Activated CD4-positive, alpha-beta T cell treated with anti-CD3 and anti-CD28 coated beads, Interleukin-2, Interleukin-6, amounts not matched to agents 100 ng/mL and 50 ng/mL, durations not matched to agents 16 hours and 8 hours (primary cell): ENCODE results near the gene ABCF2.
A peak's percentile ranks its signal among the peaks of the same experiment; 100 is the strongest.

Experiments used
- DNase-seq: peaks from one replicate; pipeline ENCODE4 v3.0.0-alpha.2; 2020

Gene ABCF2

DNA sequence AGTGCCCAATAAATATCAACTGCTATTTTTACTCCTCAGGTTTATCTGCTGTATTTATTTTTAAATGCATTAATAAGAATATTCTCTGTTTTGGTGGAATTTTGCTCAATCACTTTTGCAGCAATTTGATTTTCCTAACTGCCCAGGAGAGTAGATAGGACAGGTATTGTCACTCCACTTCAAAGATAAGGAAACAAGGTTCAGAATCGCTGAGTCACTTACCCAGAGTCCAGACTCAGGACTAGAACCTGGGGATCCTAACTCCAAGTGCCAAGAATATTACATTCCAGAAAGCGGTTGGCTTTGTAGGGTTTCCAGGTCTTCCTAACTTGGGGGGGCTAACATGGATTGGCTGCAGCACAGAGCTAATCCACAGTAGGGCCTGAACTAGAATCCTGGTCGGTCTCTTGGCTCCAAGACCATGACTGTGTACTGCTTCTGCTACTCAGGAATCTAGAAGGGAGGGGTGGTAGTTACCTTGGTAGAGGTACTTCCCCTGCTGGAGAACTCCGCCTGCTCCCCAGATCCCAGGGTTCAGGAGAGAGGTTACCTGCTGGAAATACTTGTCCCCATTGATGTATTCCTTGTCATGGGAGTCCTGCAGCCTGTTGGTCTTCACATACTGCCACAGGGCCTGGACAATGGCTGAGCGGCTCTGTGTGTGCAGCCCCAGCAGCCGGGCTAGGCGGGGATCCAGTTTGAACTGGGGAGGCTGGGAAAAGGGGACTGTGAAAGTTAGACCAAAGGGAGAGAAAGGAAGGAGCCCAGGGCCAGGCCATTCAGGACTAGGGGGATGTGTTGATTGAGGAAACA lies 14.1 kb upstream of the ABCF2 start:
- no peak for DNase-seq

DNA sequence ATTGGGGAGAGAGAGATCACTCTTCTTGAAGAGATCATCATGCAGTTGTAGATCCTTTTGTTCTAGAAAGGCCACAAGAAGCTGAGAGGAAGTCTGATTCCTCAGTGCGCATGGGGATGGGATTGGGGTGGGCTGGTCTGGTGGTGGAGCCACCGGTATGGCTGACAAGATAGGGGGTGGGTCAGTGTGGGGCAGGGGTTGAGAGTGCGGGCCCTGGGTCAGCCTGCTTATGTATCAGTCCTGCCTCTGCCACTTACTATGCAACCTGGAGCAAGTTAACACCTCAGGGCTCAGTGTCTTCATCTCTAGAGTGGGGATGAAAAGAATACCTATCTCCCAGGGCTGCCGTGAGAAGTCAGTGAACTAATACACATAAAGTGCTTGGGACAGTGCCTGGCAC lies 13.5 kb upstream of the ABCF2 start:
- no peak for DNase-seq

DNA sequence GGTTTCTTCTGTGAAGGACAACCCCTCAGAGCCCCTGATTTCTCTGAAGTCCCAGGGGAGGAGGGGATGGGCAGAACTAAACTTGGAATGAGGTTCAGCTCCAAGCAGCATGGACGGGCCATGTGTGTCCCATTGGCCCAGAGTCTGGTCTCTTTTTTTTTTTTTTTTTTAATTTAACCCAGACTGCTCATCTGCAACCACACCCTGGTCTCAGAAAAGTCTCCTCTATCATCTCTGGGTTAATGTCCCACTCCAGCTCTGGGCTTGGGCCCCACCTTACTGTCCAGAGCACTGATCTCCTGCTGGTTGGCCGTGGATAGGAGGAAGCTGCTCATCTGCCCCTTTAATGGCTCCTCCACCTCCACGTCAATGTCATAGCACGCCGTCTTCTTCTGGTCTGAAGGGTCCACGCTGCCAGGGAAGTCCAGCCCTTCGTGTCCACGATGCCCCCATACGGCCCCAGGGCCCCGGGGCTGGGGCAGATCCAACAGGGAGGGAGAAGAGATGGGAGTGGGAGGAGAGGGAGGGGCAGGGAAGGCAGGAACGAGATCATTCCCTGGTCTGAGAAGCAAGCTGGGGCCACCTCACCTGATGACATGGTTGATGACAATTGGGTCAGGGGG lies 12.9 kb upstream of the ABCF2 start:
- no peak for DNase-seq

DNA sequence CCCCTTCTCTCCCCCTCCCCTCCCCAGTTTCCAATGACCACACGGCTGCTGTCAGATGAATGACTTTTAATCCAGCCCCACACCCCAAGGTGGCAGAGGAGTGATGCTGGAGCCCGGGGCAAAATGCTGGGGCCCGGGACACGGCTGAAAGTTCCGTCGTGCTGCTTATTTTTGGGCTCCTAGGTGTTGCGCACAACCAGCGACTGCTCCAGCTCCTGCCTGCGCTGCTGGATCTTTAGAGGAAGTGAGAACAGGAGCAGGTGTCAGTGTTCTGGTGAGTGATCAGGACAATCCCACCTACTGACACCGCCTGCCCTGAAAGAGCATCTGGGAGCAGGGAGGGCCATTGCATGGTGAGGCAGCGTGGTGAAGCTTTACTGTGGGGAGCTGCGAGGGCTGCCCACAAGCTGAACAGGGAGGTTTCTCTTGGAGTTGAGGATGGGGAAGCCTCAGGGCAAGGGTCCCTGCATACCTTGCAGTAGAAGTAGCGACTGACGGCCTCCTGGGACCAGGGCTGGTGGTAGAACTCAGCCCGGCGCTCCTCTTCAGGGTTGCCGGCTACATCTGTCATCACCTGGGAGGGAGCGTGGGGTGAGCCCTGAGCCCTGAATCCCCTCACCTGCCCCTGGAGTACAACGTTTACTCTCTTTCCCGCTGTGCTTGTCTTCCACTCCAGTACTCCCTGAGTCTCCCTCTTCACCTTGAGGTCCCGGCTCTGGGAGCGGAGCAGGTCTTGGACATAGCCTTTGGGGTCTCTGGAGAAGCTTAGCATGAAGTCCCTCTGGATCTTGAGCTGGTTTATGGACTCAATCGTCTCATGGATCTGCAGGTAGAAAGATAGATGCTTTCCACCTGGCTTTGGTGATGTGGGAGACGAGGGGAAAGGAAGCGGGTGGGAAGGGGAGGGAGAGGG lies 12.2 kb upstream of the ABCF2 start:
- DNase-seq, result no peak

DNA sequence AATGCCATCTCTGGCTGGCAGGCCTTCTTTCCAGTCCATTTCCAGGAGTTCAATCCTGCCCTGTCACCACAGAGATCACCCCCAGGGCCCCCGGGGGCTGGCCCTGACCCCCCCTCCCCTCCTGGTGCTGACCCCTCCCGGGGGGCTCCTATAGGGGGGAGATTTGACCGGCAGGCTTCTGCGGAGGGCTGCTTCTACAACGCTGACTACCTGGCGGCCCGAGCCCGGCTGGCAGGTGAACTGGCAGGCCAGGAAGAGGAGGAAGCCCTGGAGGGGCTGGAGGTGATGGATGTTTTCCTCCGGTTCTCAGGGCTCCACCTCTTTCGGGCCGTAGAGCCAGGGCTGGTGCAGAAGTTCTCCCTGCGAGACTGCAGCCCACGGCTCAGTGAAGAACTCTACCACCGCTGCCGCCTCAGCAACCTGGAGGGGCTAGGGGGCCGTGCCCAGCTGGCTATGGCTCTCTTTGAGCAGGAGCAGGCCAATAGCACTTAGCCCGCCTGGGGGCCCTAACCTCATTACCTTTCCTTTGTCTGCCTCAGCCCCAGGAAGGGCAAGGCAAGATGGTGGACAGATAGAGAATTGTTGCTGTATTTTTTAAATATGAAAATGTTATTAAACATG lies 11.3 kb upstream of the ABCF2 start:
- DNase-seq, result no peak

DNA sequence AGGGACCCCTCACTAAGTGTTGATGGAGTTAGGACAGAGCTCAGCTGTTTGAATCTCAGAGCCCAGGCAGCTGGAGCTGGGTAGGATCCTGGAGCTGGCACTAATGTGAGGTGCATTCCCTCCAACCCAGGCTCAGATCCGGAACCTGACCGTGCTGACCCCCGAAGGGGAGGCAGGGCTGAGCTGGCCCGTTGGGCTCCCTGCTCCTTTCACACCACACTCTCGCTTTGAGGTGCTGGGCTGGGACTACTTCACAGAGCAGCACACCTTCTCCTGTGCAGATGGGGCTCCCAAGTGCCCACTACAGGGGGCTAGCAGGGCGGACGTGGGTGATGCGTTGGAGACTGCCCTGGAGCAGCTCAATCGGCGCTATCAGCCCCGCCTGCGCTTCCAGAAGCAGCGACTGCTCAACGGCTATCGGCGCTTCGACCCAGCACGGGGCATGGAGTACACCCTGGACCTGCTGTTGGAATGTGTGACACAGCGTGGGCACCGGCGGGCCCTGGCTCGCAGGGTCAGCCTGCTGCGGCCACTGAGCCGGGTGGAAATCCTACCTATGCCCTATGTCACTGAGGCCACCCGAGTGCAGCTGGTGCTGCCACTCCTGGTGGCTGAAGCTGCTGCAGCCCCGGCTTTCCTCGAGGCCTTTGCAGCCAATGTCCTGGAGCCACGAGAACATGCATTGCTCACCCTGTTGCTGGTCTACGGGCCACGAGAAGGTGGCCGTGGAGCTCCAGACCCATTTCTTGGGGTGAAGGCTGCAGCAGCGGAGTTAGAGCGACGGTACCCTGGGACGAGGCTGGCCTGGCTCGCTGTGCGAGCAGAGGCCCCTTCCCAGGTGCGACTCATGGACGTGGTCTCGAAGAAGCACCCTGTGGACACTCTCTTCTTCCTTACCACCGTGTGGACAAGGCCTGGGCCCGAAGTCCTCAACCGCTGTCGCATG lies 10.5 kb upstream of the ABCF2 start:
- DNase-seq, result no peak

DNA sequence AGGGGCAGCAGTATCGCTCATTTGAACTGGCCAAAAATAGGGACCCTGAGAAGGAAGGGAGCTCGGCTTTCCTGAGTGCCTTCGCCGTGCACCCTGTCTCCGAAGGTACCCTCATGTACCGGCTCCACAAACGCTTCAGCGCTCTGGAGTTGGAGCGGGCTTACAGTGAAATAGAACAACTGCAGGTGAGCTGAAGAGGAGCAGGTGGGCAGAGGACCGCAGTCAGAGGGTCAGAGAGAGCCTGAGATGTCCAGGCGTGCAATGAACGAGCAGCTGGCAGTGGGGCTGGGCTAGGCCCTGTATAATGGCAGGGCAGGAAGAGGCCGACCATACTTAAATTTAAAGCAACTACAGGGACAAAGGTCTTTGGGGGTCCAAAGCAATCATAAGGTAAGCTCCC lies 9.4 kb upstream of the ABCF2 start:
- DNase-seq, result no peak

DNA sequence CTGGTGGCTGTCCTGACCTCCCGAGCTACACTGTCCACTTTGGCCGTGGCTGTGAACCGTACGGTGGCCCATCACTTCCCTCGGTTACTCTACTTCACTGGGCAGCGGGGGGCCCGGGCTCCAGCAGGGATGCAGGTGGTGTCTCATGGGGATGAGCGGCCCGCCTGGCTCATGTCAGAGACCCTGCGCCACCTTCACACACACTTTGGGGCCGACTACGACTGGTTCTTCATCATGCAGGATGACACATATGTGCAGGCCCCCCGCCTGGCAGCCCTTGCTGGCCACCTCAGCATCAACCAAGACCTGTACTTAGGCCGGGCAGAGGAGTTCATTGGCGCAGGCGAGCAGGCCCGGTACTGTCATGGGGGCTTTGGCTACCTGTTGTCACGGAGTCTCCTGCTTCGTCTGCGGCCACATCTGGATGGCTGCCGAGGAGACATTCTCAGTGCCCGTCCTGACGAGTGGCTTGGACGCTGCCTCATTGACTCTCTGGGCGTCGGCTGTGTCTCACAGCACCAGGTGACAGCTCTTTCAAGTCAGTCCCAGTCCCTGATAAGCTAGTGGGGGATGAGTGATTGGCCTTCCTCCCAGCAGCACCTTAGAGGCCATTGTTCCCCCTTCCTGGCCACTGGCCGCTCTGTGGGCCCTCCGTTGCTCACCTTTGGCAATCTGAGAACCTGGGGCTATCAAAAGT lies 8.2 kb upstream of the ABCF2 start:
- DNase-seq, result no peak

DNA sequence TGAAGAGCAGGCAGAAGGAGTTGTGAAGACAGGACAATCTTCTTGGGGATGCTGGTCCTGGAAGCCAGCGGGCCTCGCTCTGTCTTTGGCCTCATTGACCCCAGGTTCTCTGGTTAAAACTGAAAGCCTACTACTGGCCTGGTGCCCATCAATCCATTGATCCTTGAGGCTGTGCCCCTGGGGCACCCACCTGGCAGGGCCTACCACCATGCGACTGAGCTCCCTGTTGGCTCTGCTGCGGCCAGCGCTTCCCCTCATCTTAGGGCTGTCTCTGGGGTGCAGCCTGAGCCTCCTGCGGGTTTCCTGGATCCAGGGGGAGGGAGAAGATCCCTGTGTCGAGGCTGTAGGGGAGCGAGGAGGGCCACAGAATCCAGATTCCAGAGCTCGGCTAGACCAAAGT lies 6.8 kb upstream of the ABCF2 start:
- DNase-seq, result no peak

DNA sequence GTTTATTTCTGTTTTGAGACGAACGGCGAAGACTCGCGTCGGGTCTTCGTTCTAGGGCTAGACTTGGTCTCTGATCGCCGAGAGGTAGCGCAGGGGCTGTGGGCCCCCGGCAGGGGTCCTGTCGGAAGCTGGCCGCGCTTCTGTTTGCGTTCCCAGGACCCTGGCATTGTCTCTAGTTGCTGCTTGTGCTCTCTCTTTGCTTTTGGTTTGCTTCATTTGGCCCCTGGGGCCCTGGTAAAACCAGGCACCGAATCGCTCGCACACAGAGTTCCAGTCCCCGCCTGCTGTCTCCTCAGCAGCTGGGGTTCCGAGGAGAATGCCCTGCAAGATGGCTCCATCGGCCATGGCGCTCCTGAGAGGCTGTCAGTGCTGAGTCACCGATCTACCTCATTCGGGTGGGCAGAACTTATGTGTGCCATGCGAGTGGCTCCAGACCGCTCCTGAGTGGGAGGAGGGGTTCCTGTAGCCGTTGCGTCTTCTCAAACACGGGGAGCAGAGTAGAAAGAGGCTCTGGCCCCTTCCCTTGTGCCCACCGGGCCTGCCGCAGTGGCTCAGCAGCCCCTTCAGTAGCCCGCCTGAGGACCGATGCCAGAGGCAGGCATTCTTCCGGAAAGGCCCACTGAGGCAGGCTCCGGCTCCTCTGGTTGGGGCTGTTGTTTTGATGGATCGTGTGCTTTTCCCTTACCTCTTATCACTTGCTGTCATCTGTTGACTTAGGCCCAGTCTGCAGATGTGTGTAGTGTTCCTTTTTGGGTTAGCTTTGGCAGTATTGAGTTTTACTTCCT lies 6.1 kb upstream of the ABCF2 start:
- peak; percentile 83 for DNase-seq

DNA sequence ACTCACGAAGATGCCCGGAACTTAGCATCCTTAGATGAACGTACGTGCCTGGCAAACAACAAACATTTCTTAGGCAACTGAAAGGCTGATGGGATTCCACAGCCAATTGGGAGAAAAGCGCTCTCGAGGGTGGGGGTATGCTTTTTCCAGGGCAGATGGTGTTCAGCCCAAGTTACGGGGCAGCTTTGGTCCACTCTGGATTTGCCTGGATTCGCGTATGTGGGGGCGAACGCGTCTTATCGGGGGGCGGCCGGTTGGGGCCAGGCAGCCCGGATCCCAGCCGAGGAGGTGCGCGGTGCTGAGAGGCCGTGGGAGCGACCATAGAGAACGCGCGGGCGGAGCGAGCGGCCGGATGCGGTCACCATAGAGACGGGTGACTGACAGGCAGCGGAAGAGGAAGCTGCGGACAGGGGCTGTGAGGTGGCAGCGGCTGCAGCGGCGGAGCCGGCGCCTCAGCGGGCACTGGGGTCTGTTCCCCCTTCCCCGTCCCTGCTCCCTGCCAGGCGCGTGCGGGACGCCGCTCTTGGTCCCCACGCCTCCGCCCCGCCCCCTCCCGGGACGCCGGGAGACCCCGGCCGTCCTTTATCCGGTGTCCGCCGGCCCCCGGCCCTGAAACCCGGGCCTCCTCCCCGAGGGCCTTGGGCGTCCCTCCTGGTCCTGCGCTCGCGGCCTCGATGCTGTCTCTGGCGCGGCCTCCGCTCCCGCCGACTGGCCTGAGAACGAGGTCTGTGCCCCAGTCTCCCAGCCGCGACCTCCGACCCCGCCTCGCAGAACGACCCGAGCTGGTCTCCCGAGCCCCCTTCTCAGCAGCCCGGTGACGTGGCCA lies 5.3 kb upstream of the ABCF2 start, which contains the start of gene CHPF2:
CHPF2 (plus strand) TSS at position 393 of the 826 bp plus-strand sequence. CDS start 1,529 bp downstream, outside the sequence.
- DNase-seq, result peak; percentile 94

DNA sequence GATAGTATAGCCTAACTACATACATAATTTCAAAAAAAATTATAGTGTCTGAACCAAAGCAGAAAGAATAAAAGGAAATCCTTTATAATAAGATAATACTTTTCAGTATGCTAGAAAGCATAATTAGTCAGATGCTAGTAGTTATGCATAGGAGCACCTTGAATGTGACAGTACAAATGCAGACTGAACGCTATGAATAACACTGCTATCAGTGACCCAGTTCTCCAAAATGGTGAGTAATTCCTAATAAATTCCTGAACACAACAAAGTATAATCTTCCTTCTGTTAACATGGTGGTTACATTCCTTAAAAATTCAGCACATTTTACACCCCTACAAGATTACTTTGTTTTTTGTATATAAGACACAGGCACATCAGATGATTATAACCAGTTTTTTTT lies 4.1 kb upstream of the ABCF2 start:
- no peak for DNase-seq

DNA sequence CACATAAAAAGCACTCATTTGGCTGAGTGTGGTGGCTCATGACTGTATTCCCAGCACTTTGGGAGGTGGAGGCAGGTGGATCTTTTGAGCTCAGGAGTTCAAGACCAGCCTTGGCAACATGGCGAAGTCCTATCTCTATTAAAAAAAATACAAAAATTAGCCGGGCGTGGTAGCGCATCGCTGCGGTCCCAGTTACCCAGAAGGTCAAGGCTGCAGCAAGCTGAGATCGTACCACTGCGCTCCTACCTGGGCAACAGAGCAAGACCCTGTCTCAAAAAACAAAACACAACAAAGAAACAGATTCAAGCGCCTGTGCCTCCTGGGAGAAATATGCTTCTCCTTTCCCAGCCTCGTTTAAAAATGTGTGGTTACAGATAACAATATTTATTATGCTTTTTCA lies 2.2 kb upstream of the ABCF2 start:
- no peak for DNase-seq

DNA sequence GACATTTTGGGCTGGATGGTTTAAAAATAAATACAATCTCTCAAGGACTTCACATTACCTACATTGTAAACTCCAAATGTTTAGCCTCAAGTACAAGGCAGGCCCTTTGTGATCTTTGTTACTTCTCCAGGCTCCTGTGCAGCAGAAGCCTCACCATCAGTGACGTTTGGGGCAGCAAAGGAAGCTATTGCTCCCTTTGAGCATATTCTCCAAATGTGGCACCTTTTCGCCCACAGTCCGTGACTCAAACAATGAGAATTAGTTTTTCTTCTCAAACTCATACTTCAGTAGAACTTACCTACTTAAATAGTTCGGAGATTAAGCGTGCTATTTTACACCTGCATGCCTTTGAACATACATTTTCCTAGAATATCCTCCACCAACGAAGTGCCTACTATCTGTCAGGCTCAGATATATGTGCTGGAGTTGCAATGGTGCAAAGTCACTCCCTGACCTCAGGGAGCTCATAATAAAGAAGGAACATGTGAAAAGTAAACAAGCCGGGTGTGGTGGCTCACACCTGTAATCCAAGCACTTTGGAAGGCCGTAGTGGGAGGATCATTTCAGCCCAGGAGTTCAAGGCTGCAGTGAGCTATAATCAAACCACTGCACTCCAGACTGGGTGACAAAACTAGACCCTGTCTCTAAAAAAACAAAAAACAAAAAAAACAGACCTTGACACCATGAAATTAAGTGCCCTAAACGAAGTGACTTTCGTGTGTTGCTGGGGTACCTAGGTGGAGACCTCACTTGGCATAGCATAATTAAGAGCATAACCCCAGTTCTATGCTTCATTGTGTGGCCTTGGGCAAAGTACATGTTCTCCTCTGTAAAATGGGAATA lies 1.2 kb upstream of the ABCF2 start:
- DNase-seq, result no peak

DNA sequence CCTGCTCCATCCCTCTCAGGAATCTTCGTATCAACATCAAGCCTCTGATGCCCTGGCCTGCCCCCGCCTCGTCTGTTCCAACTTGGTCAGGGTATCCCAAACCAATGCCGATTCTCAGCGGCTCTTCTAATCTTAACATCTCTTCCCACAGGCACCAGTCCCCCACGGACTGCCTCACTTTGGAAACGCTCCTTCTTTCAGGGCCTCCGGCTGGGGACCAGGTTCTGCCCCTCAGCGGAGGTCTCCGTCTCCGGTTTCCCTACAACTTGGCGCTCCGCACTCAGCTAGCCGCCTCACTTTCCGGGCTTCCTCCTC lies 488 bp downstream of the ABCF2 start:
- no peak for DNase-seq

DNA sequence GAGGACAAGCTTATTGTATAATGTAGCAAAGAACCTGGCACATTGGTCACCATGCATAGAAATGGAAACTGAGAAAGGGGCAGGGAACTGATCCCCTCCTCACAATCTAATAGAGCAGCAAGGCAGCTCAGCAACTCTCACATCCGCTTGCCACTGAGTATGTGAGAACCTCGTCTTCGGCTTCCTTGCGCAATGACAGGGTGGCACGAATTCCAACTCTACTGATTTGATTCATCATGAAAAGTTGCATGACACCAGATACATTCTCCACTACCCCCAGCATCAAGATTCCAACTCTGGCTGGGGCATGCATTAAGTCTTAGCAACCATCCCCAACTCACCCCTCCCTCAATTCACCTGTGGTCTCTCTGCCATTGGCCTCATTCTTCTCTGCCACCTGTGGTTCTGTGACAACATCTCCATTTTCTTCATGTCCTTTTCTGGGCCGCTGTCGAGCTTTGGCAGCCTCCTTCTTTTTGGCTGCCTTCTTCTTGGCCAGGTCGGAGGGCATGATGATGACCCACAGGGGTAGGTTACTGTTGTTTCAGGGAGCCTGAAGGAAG lies 976 bp downstream of the ABCF2 start:
- DNase-seq, result no peak

DNA sequence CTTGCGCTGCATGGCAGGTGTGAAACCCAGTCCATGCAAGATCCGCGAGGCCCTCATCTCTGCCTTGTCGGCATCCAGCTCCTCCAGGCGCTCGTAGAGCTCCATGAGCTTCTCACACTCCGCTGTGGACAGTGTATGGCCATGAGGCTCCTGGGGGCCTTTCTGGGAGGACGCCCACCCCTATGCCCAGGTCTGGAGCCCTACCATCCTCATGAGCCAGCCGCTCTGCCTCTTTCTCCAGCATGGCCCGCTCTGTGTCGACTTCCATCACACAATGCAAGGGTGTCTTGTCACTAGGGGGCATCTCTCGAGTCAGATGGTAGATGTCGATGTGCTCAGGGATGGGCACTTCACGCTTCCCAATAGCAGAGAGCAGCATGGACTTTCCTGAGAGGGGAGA lies 3.3 kb downstream of the ABCF2 start:
- DNase-seq, result no peak

DNA sequence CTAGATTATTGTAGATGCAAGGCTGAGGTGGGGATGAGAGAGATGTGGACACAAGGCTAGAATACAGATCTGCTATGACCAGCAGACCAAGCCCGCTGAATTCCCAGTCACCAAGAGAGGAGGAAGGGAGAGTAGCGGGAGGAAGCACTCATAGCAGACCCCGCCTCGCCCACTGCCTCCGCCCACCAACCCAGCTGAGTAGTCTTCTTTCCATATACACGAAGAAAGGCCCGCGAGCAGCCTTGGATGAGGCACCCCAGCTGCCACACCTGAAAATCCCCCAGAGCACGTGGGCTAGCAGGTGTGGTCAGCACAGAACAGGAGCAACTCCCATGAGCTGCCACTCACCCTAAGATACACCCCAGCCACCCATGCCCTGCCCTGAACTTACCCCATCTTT lies 8.8 kb downstream of the ABCF2 start:
- DNase-seq, result no peak
